H9 (cell line): ENCODE results near the gene TIPARP. TPM values are rescaled to one million over a fixed set of nuclear protein-coding genes. Genes with fewer than 3 reads are reported as not detected.

ENCODE experiments used
- DNase-seq: peaks from one replicate; pipeline ENCODE4 v3.0.0-alpha.2; 2017
- H2AFZ ChIP-seq: one replicate; pipeline ENCODE4 v1.6.1; 2013; ENCODE audit warnings: mild to moderate bottlenecking, low read length, control low read depth, moderate library complexity
- H2AK5ac ChIP-seq: 2 replicates; pipeline ENCODE4 v1.6.1; 2013; ENCODE audit warnings: low read length, control low read depth, mixed read lengths; ENCODE audit not compliant: insufficient read length
- H2BK120ac ChIP-seq: one replicate; pipeline ENCODE4 v1.6.1; 2013; ENCODE audit warnings: low read depth, mild to moderate bottlenecking, low read length, control low read depth, inconsistent platforms; ENCODE audit not compliant: poor library complexity, severe bottlenecking
- H2BK12ac ChIP-seq: 2 replicates; pipeline ENCODE4 v1.6.1; 2013; ENCODE audit warnings: low read length, control low read depth, mixed read lengths, low read depth; ENCODE audit not compliant: insufficient read length
- H2BK15ac ChIP-seq: 2 replicates; pipeline ENCODE4 v1.6.1; 2013; ENCODE audit warnings: low read depth, low read length, control low read depth
- H2BK20ac ChIP-seq: one replicate; pipeline ENCODE4 v1.6.1; 2013; ENCODE audit warnings: low read depth, mild to moderate bottlenecking, low read length, control low read depth, inconsistent platforms; ENCODE audit not compliant: poor library complexity, severe bottlenecking
- H2BK5ac ChIP-seq: 2 replicates; pipeline ENCODE4 v1.6.1; 2013; ENCODE audit warnings: low read length, control low read depth, mixed read lengths; ENCODE audit not compliant: insufficient read length
- H3K14ac ChIP-seq: 2 replicates; pipeline ENCODE4 v1.6.1; 2013; ENCODE audit warnings: low read length, control low read depth; ENCODE audit not compliant: insufficient read depth
- H3K18ac ChIP-seq: 2 replicates; pipeline ENCODE4 v1.6.1; 2013; ENCODE audit warnings: low read depth, mild to moderate bottlenecking, mixed read lengths, low read length, control low read depth; ENCODE audit not compliant: insufficient read length
- H3K23ac ChIP-seq: 2 replicates; pipeline ENCODE4 v1.6.1; 2013; ENCODE audit warnings: low read length, control low read depth, mixed read lengths, low read depth; ENCODE audit not compliant: insufficient read length
- H3K23me2 ChIP-seq: 2 replicates; pipeline ENCODE4 v1.6.1; 2013; ENCODE audit warnings: low read depth, mild to moderate bottlenecking, mixed read lengths, low read length, control low read depth; ENCODE audit not compliant: insufficient read length, poor library complexity, severe bottlenecking
- H3K27ac ChIP-seq: 2 replicates; pipeline ENCODE4 v1.5.1; 2013; ENCODE audit warnings: low read length, control low read depth, mixed read lengths, low read depth; ENCODE audit not compliant: insufficient read length
- H3K27me3 ChIP-seq: 2 replicates; pipeline ENCODE4 v1.6.1; 2013; ENCODE audit warnings: low read length, control low read depth, inconsistent platforms; ENCODE audit not compliant: insufficient read depth
- H3K4ac ChIP-seq: 2 replicates; pipeline ENCODE4 v1.6.1; 2013; ENCODE audit warnings: low read depth, mild to moderate bottlenecking, control low read depth, inconsistent platforms, low read length, moderate library complexity
- H3K4me1 ChIP-seq: 2 replicates; pipeline ENCODE4 v1.6.1; 2013; ENCODE audit warnings: low read length, control low read depth, inconsistent platforms; ENCODE audit not compliant: insufficient read depth
- H3K4me2 ChIP-seq: 2 replicates; pipeline ENCODE4 v1.6.1; 2013; ENCODE audit warnings: low read length, control low read depth, mixed read lengths; ENCODE audit not compliant: insufficient read length, insufficient read depth
- H3K56ac ChIP-seq: 2 replicates; pipeline ENCODE4 v1.6.1; 2013; ENCODE audit warnings: low read depth, mild to moderate bottlenecking, mixed read lengths, low read length, control low read depth; ENCODE audit not compliant: insufficient read length
- H3K79me1 ChIP-seq: 2 replicates; pipeline ENCODE4 v1.6.1; 2013; ENCODE audit warnings: low read depth, mild to moderate bottlenecking, moderate library complexity, low read length, control low read depth, inconsistent platforms; ENCODE audit not compliant: insufficient read depth, poor library complexity, severe bottlenecking
- H3K79me2 ChIP-seq: 2 replicates; pipeline ENCODE4 v1.6.1; 2013; ENCODE audit warnings: low read length, control low read depth, inconsistent platforms; ENCODE audit not compliant: insufficient read depth
- H3K9ac ChIP-seq: 2 replicates; pipeline ENCODE4 v1.6.1; 2013; ENCODE audit warnings: low read length, control low read depth, mixed read lengths; ENCODE audit not compliant: insufficient read length; ENCODE audit errors: extremely low read depth
- H3K9me3 ChIP-seq: one replicate; pipeline ENCODE4 v1.6.1; 2013; ENCODE audit warnings: low read depth, low read length, inconsistent platforms; ENCODE audit not compliant: control insufficient read depth
- H3T11ph ChIP-seq: one replicate; pipeline ENCODE4 v1.6.1; 2013; ENCODE audit warnings: mild to moderate bottlenecking, low read length, control low read depth, inconsistent platforms
- H4K20me1 ChIP-seq: one replicate; pipeline ENCODE4 v1.6.1; 2013; ENCODE audit not compliant: control insufficient read depth, insufficient read length, insufficient read depth
- H4K5ac ChIP-seq: 2 replicates; pipeline ENCODE4 v1.6.1; 2013; ENCODE audit warnings: low read depth, mild to moderate bottlenecking, mixed read lengths, low read length, control low read depth; ENCODE audit not compliant: insufficient read length
- H4K8ac ChIP-seq: replicated peaks from 2 replicates; pipeline ENCODE4 v1.6.1; 2013; ENCODE audit warnings: low read length, control low read depth, mixed read lengths, low read depth; ENCODE audit not compliant: insufficient read length
- H4K91ac ChIP-seq: 2 replicates; pipeline ENCODE4 v1.6.1; 2013; ENCODE audit warnings: low read depth, mild to moderate bottlenecking, moderate library complexity, mixed read lengths, low read length, control low read depth; ENCODE audit not compliant: insufficient read length
- H3K27ac Mint-ChIP-seq, 3 experiments: 2 replicates in 2 of 3; 3 replicates in 1 of 3; pipeline ENCODE4 v1.8.0; 2020 to 2021; ENCODE audit warnings: mixed read lengths in 3 of 3, mild to moderate bottlenecking in 1 of 3, moderate library complexity in 1 of 3
- H3K27me3 Mint-ChIP-seq: 2 replicates; pipeline ENCODE4 v1.8.0; 2021; ENCODE audit warnings: low read depth, mild to moderate bottlenecking, moderate library complexity, mixed read lengths
- H3K36me3 Mint-ChIP-seq, 3 experiments: 2 replicates in 2 of 3; 3 replicates in 1 of 3; pipeline ENCODE4 v1.8.0; 2020 to 2021; ENCODE audit warnings: low read depth in 3 of 3, mixed read lengths in 3 of 3; ENCODE audit not compliant: insufficient read depth in 1 of 3
- H3K4me1 Mint-ChIP-seq, 2 experiments: 2 replicates each; pipeline ENCODE4 v1.8.0; 2020; ENCODE audit warnings: mixed read lengths in 2 of 2
- H3K4me3 Mint-ChIP-seq, 2 experiments: 2 replicates in 1 of 2; 3 replicates in 1 of 2; pipeline ENCODE4 v1.8.0; 2020 to 2021; ENCODE audit warnings: mild to moderate bottlenecking in 2 of 2, mixed read lengths in 2 of 2, moderate library complexity in 1 of 2
- H3K9me3 Mint-ChIP-seq, 2 experiments: 2 replicates in 1 of 2; 3 replicates in 1 of 2; pipeline ENCODE4 v1.8.0; 2020; ENCODE audit warnings: mild to moderate bottlenecking in 2 of 2, mixed read lengths in 2 of 2, moderate library complexity in 1 of 2
- CTCF ChIP-seq: fragments of 200-600 bp; sonication (generic); conservative IDR thresholded peaks from 3 replicates; pipeline ENCODE4 v1.8.0; 2021; ENCODE audit warnings: antibody characterized with exemption, mild to moderate bottlenecking
- total RNA-seq: library from RNA; stranded (reverse); gene quantifications from 2 replicates; pipeline ENCODE4 v1.2.1, GENCODE V29; 2021

TIPARP gene
- total RNA-seq, 1 experiment from 2014 or later: 5.9 TPM

GRCh38 chr3:156682963-156683362 lies 8.6 kb downstream of the TIPARP start:
- TF ChIP-seq CTCF: no peak
- no peak overlapping the region for H3K4me2 ChIP-seq
- H3K9me3 ChIP-seq: no peaks in the 10 kb centered on the region
- no peaks in the 10 kb centered on the region for H3K79me1 ChIP-seq
- no peak overlapping the region for H4K8ac ChIP-seq
- no peak overlapping the region for H2AFZ ChIP-seq
- H3K23me2 ChIP-seq: no peaks in the 10 kb centered on the region
- H3K56ac ChIP-seq: no peak overlapping the region
- H4K91ac ChIP-seq: no peak overlapping the region
- H2BK5ac ChIP-seq: no peak overlapping the region
- H4K20me1 ChIP-seq: no peaks in the 10 kb centered on the region
- no peaks in the 10 kb centered on the region; the same call in 1 of the 2 replicates for H3K79me2 ChIP-seq
- Mint-ChIP-seq H3K27me3 (no peaks in the 10 kb centered on the region), H3K27ac (no peak overlapping the region), H3K4me3 (no peak overlapping the region), H3K36me3 (peaks cover 7 to 35% (median 15%) of the 10 kb centered on the region in 3 experiments; a peak in 6 of 7 replicates), H3K9me3 (no peaks in the 10 kb centered on the region), H3K4me1 (peaks cover 11 to 43% of the 10 kb centered on the region in 2 experiments)
- H2BK20ac ChIP-seq: no peak overlapping the region
- no peak overlapping the region for H3K4ac ChIP-seq
- no peak overlapping the region for H3K27ac ChIP-seq
- no peak overlapping the region for H4K5ac ChIP-seq
- H3K18ac ChIP-seq: no peak overlapping the region
- no peak overlapping the region for H2AK5ac ChIP-seq
- H3K4me1 ChIP-seq: no peaks in the 10 kb centered on the region
- H2BK12ac ChIP-seq: no peak overlapping the region
- no peak overlapping the region for H3K14ac ChIP-seq
- no peaks in the 10 kb centered on the region for H3K27me3 ChIP-seq
- no peak overlapping the region for H3T11ph ChIP-seq
- no peak for DNase-seq
- H2BK120ac ChIP-seq: no peak overlapping the region
- H2BK15ac ChIP-seq: no peak overlapping the region
- H3K9ac ChIP-seq: no peak overlapping the region
- H3K23ac ChIP-seq: no peak overlapping the region
